ENCODE measurements around the gene NID1.
"Not testable (repeated sequence)": the region's sequence is repeated elsewhere in the genome, so short reads cannot be mapped to it uniquely, and the experiment has no call there.

Gene NID1

GRCh38 chr1:236095705-236096520 is 31.0 kb upstream of the NID1 start:
- no peak for DNase-seq

DNA sequence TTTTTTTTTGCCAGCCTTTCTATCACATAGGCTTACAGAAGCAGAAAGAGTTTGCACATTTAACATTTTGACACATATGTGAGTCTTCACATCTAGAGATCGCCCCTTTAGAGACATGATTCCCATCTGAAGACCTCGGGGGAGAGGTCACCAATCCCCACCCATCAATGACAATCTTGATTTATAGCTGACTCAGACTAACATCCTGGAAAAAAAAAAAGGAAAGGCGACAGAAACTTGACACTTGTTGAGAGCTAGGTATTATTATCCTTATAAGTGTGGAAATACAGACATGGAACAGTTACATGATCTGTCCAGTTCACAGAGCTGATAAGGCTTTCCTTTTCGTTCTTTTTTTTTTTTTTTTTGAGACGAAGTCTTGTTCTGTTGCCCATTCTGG is 28.0 kb upstream of the NID1 start:
- no peak for DNase-seq

DNA sequence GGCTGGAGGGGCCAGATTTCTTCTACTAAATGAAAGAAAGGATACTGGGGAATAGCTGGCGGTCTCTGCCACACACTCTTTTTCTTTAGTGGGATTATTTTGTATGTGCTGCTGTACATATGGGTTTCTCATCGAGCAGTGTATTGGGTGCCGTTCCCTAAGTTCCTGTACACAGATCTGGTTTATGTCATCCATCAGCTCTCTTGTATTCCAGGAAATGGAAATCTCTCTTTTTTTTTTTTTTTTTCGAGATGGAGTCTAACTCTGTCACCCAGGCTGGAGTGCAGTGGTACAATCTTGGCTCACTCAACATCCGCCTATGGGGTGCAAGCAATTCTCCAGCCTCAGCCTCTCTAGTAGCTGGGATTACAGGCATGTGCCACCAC is 27.0 kb upstream of the NID1 start:
- no peak for DNase-seq

GRCh38 chr1:236090741-236091147 is 25.9 kb upstream of the NID1 start:
- DNase-seq = no peak

DNA sequence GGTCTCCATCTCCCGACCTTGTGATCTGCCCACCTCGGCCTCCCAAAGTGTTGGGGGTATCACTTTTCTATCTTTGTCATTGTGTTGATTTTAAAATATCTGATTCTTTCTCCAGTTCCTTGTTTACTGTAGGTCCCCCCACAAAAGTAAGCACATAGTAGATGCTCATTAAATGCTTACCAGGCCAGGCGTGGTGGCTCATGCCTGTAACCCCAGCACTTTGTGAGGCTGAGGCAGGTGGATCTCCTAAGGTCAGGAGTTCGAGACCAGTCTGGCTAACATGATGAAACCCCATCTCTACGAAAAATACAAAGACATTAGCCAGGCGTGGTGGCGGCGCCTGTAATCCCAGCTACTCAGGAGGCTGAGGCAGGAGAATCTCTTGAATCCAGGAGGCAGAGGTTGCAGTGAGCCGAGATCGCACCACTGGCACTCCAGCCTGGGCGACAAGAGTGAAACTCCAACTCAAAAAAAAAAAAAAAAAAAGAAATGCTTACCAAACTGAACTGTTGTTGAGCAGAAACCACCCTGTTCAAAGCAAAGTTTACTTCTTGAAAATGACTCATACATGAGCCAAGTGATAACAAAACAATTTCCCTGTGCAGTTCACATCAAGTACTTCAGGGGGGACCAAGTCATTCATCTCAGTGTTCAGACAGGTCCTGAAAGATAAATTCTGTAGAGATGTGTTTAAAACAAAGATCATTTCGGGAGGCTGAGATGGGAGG is 24.3 kb upstream of the NID1 start:
- no peak for DNase-seq

DNA sequence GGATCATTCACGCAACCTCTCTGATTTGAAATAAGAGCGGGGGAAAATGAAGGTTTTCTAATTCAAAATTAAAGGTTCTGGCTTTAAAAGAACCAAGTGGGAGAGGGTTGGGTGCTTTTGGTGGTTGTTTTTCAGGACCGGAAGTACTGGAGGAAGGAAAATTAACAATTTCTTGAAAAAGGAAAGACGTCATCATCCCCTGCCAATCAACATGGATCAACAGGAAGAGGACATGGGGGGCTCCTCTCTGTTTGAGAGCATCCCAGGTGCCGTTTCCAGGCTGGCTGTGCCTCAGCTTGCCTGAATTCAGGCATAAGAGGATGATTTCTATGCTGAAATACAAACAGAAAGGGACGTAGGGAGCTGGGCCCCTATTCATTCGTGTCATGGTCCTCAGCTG is 21.6 kb upstream of the NID1 start:
- DNase-seq = no peak

- no peak for DNase-seq
These were observed 20.8 kb upstream of the NID1 start for GRCh38 chr1:236085545-236086159.

GRCh38 chr1:236084386-236084730 is 19.5 kb upstream of the NID1 start:
- DNase-seq = no peak

- DNase-seq = no peak
These were observed 18.9 kb upstream of the NID1 start for GRCh38 chr1:236083650-236084385.

- DNase-seq = no peak
These were observed 17.6 kb upstream of the NID1 start for GRCh38 chr1:236082526-236082925.

GRCh38 chr1:236081546-236082227 is 16.8 kb upstream of the NID1 start:
- DNase-seq = no peak

GRCh38 chr1:236079703-236080102 is 14.8 kb upstream of the NID1 start:
- DNase-seq = no peak

DNA sequence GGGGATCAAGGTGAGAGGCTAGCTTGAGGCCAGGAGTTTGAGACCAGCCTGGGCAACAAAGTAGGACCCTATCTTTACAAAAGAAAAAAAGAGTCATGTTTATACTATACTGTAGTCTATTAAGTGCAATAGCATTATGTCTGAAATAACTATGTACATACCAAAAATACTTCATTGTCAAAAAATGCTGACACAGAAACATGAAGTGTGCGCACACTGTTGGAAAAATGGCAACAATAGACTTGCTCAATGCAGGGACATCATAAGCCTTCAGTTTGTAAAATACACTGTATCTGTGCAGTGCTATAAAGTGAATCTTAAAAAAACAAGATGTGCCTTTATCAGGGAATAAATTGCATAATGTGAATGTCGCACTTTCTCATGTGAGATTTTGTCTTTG is 14.1 kb upstream of the NID1 start:
- no peak for DNase-seq

DNA sequence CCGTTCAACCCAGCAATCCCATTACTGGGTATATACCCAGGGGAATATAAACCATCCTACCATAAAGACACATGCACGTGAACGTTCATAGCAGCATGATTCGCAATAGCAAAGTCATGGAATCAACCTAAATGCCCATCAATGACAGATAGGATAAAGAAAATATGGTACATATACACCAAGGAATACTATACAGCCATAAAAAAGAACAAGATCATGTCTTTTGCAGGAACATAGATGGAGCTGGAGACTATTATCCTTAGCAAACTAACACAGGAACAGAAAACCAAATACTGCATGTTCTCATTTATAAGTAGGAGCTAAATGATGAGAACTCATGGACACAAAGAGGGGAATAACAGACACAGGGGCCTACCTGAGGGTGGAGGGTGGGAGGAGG is 13.2 kb upstream of the NID1 start:
- DNase-seq = not testable (repeated sequence)

GRCh38 chr1:236075848-236076247 is 11.0 kb upstream of the NID1 start:
- DNase-seq = no peak

- no peak for DNase-seq
These were observed 8.5 kb upstream of the NID1 start for GRCh38 chr1:236073307-236073897.

GRCh38 chr1:236072001-236072400 is 7.1 kb upstream of the NID1 start:
- DNase-seq = peak; percentile 25 to 39

DNA sequence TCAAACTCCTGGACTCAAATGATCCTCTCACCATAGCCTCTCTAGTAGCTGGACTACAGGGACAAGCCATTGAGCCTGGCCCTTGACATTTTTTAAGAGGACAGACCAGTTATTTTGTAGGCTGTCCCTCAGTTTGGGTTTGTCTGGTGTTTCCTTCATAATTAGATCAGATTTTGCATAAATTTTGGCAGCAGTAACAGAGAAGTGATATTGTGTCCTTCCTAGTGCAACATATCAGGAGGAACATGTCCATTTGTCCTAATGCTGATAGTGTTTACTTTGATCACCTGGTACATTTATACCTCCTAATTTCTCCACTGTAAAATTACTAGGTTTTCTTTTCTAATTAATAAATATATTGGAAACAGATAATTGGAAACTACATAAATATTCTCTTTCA is 5.9 kb upstream of the NID1 start:
- no peak for DNase-seq

DNA sequence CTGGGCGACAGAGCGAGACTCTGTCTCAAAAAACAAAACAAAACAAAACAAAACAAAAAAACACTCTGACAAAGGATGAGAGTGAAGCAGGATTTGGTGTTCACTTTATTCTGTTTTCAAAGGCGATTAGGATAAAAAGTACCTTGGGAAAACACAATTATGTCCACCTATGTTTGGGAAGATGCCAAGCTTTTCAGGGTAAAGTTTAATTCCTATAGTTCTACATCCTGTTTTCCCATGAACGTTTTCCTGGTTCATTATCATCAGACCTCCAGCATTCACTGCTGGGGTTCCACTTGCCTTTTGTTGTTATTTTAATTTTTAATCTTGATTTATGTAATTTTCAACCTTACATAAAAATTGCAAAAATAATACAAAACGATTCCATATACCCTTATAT is 4.9 kb upstream of the NID1 start:
- DNase-seq = no peak

- DNase-seq = no peak
These were observed 3.1 kb upstream of the NID1 start for GRCh38 chr1:236067854-236068454.

DNA sequence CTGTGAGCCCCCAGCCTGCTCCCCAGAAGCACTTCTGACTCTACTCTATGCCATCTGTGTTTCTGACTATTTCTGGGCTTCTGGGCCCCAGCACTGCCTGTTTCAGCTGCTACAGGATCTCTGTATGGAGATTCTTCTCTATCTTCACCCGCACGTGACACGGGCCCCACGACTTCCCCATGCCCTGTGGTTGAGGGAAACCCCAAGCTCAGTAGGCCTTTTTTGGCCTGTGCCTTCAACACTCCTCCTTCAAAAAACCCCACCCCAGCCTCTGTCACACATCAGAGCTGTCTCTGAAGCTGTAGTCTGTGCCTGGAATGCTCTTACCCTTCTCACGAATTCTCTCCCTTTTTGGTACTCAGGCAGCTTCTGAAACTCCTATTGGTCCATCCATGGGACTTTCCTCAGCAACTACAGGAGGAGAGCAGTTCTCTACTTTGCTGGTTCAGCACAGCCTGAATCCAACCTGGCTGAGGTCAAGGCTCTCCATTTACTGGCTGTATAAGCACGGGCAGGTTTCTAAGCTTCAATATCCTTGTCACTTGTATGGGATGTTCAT is 2.0 kb upstream of the NID1 start:
- peak; percentile 83 to 89 for DNase-seq

DNA sequence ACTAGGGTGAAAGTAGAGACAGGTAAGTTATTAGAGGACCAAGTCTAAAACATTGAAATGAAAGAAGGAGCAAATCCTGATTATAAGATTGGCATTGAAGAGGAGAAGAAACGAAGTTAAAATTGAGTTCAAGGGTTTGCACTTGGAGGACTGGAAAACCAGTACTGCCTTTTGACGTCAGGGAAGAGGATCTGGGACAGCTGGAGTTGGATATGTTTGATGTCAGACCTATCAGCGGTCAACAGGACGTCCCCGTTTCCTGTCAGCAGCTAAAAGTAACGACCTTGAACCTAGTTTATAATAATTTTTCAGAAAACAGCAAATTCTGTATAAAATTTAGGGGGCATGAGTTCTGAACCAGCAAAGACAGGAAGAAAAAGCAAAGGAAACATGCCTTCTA is 1.2 kb upstream of the NID1 start:
- no peak for DNase-seq
